HepG2 (cell line): Measurements from ENCODE around the gene CHCHD6. TPM values are rescaled to one million over a fixed set of nuclear protein-coding genes. Genes with fewer than 3 reads are reported as not detected.

Experiments
- ADNP ChIP-seq: sonication (generic); formaldehyde crosslinking; IDR thresholded peaks from 2 replicates; pipeline ENCODE4 v1.4.0; 2020; ENCODE audit warnings: missing genetic modification reagents
- ASH2L ChIP-seq: fragments of 300-600, 200-600 bp; sonication (generic); IDR thresholded peaks from 2 replicates; pipeline ENCODE4 v1.7.0; 2017; ENCODE audit warnings: low read depth, mild to moderate bottlenecking, moderate library complexity, mixed read lengths, low read length; ENCODE audit not compliant: insufficient read length
- ATRX ChIP-seq: sonication (generic); formaldehyde crosslinking; IDR thresholded peaks from 2 replicates; pipeline ENCODE4 v1.4.0; 2020; ENCODE audit warnings: missing genetic modification reagents, borderline replicate concordance
- FOSL2 ChIP-seq: sonication (generic); formaldehyde crosslinking; IDR thresholded peaks from 2 replicates; pipeline ENCODE4 v1.4.0; 2020; ENCODE audit warnings: missing genetic modification reagents
- FOXK1 ChIP-seq: sonication (generic); formaldehyde crosslinking; IDR thresholded peaks from 2 replicates; pipeline ENCODE4 v1.4.0; 2020; ENCODE audit warnings: low read depth, missing genetic modification reagents, borderline replicate concordance
- GATAD2A ChIP-seq: IDR thresholded peaks from 2 replicates; pipeline ENCODE4 v1.6.1; 2016
- GTF3A ChIP-seq: sonication (generic); formaldehyde crosslinking; conservative IDR thresholded peaks from 2 replicates; pipeline ENCODE4 v1.4.0; 2020; ENCODE audit warnings: mild to moderate bottlenecking, missing genetic modification reagents
- IRF1 ChIP-seq: sonication (generic); formaldehyde crosslinking; IDR thresholded peaks from 2 replicates; pipeline ENCODE4 v1.4.0; 2020; ENCODE audit warnings: low read depth, mild to moderate bottlenecking, missing genetic modification reagents
- JUND ChIP-seq: sonication (generic); formaldehyde crosslinking; IDR thresholded peaks from 2 replicates; pipeline ENCODE4 v1.8.0; 2022; ENCODE audit warnings: mild to moderate bottlenecking, missing genetic modification reagents
- MIXL1 ChIP-seq: IDR thresholded peaks from 2 replicates; pipeline ENCODE4 v1.6.1; 2016
- MXD4 ChIP-seq: IDR thresholded peaks from 2 replicates; pipeline ENCODE4 v1.6.1; 2016; ENCODE audit warnings: mild to moderate bottlenecking, missing biosample characterization, missing genetic modification reagents
- NAIF1 ChIP-seq: sonication (generic); formaldehyde crosslinking; IDR thresholded peaks from 2 replicates; pipeline ENCODE4 v1.5.0; 2020; ENCODE audit warnings: mild to moderate bottlenecking, missing genetic modification reagents, borderline replicate concordance
- PREB ChIP-seq: sonication (generic); formaldehyde crosslinking; IDR thresholded peaks from 2 replicates; pipeline ENCODE4 v1.4.0; 2020; ENCODE audit warnings: missing genetic modification reagents
- SMAD9 ChIP-seq: sonication (generic); formaldehyde crosslinking; IDR thresholded peaks from 2 replicates; pipeline ENCODE4 v1.5.1; 2020; ENCODE audit warnings: mild to moderate bottlenecking, missing genetic modification reagents
- STAT5B ChIP-seq: sonication (generic); formaldehyde crosslinking; IDR thresholded peaks from 2 replicates; pipeline ENCODE4 v1.4.0; 2020; ENCODE audit warnings: missing genetic modification reagents
- ZFY ChIP-seq: sonication (generic); formaldehyde crosslinking; IDR thresholded peaks from 2 replicates; pipeline ENCODE4 v1.4.0; 2020; ENCODE audit warnings: missing genetic modification reagents
- ZNF512B ChIP-seq: sonication (generic); formaldehyde crosslinking; IDR thresholded peaks from 2 replicates; pipeline ENCODE4 v1.5.1; 2020; ENCODE audit warnings: missing genetic modification reagents, mild to moderate bottlenecking, borderline replicate concordance
- ZNF644 ChIP-seq: IDR thresholded peaks from 2 replicates; pipeline ENCODE4 v1.6.1; 2016; ENCODE audit warnings: low read depth
- ZNF652 ChIP-seq: IDR thresholded peaks from 2 replicates; pipeline ENCODE4 v1.6.1; 2016; ENCODE audit warnings: low read depth, borderline replicate concordance
- ZNF75D ChIP-seq: sonication (generic); formaldehyde crosslinking; IDR thresholded peaks from 2 replicates; pipeline ENCODE4 v1.8.1; 2023; ENCODE audit warnings: missing genetic modification reagents, mild to moderate bottlenecking, borderline replicate concordance
- ZNF782 ChIP-seq: sonication (generic); formaldehyde crosslinking; IDR thresholded peaks from 2 replicates; pipeline ENCODE4 v1.4.0; 2020; ENCODE audit warnings: missing genetic modification reagents, mild to moderate bottlenecking, borderline replicate concordance
- polyA plus RNA-seq, 8 experiments: library from polyadenylated mRNA; depleted of rRNA in 3 of 8; stranded (reverse) in 7 of 8; unstranded in 1 of 8; fragments of >200 nt; fragmentation: Illumina TruSeq in 4 of 8; extraction: Trizol in 4 of 8; gene quantifications; 2 replicates each; pipeline versions ENCODE4 v1.2.1 to v1.2.3, GENCODE V29; 2011 to 2016; ENCODE audit warnings: low read depth in 4 of 8, missing spikeins in 1 of 8, mixed read lengths in 1 of 8; ENCODE audit not compliant: insufficient read depth in 1 of 8
- total RNA-seq, 5 experiments: library from RNA; depleted of rRNA; stranded (reverse); fragments of >200 nt; fragmentation: Illumina TruSeq; extraction: Trizol; gene quantifications; 2 replicates each; pipeline ENCODE4 v1.2.3, GENCODE V29; 2016; ENCODE audit warnings: low read depth in 1 of 5
- TF ChIP-seq, protein P1 (sequence below): sonication (generic); formaldehyde crosslinking; IDR thresholded peaks from 2 replicates; pipeline ENCODE4 v1.8.0; 2022; ENCODE audit warnings: mild to moderate bottlenecking, missing genetic modification reagents; ENCODE audit not compliant: insufficient replicate concordance

CHCHD6 gene
- total and polyA plus RNA-seq, 2 of the 13 experiments (the other 11 are each of a cell fraction or from before 2014, with no cell fraction given): 20.3 to 20.8 TPM

DNA sequence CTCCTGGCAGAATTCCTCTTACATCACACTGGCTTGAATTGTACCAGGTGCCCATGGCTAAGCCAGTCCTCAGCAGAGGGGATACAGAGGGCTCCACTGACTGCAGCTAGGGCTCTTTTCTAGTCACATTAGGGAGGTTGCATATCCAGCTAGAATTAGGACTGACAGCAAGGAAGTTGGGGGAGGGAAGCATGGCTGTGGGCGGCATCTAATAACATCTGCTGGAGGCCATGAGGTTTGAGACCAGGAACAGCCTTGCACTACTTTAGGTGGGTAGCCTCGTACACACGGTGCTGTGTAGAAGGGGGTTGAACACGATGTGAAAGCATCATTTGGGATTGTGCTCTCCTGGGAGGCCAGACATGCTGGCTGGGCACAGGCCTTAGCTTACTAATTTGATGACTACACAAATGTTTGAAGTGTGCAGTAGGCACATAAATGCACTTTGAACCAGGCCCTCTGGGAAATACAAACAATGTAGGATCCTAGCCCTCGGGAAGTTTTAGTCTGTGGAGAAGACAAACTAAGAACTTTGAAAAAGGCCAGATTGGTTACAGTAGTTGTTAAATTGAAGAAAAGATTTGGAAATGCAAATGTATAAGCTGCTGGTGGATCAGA is 30.2 kb downstream of the CHCHD6 start (continued):
- TF ChIP-seq ZNF512B (CRISPR knock-in tag): no peak
- TF ChIP-seq IRF1 (CRISPR knock-in tag): no peak
- TF ChIP-seq SMAD9 (CRISPR knock-in tag): no peak
- TF ChIP-seq JUND: no peak
- TF ChIP-seq PREB (CRISPR knock-in tag): no peak
- TF ChIP-seq GTF3A (CRISPR knock-in tag): no peak
- TF ChIP-seq MXD4 (CRISPR knock-in tag): no peak
- TF ChIP-seq ATRX (CRISPR knock-in tag): no peak
- no peak for TF ChIP-seq ZNF75D (CRISPR knock-in tag)
- no peak for TF ChIP-seq NAIF1
- no peak for TF ChIP-seq ZNF644 (CRISPR knock-in tag)
- TF ChIP-seq FOSL2: peak; percentile 47; the same call in 1 of the 2 replicates
- TF ChIP-seq MIXL1 (CRISPR knock-in tag): peak; percentile 44; the same call in 1 of the 2 replicates
- TF ChIP-seq, protein P1, sequence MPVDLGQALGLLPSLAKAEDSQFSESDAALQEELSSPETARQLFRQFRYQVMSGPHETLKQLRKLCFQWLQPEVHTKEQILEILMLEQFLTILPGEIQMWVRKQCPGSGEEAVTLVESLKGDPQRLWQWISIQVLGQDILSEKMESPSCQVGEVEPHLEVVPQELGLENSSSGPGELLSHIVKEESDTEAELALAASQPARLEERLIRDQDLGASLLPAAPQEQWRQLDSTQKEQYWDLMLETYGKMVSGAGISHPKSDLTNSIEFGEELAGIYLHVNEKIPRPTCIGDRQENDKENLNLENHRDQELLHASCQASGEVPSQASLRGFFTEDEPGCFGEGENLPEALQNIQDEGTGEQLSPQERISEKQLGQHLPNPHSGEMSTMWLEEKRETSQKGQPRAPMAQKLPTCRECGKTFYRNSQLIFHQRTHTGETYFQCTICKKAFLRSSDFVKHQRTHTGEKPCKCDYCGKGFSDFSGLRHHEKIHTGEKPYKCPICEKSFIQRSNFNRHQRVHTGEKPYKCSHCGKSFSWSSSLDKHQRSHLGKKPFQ: no peak
- no peak for TF ChIP-seq ZNF652 (CRISPR knock-in tag)
- TF ChIP-seq FOXK1: no peak
- TF ChIP-seq ASH2L: peak; percentile 74
- no peak for TF ChIP-seq ZFY (CRISPR knock-in tag)
- no peak for TF ChIP-seq ZNF782 (CRISPR knock-in tag)
- peak; percentile 56 for TF ChIP-seq GATAD2A (CRISPR knock-in tag)
- TF ChIP-seq ADNP (CRISPR knock-in tag): no peak
- TF ChIP-seq STAT5B (CRISPR knock-in tag): no peak
